Ovary (tissue), 9 donors: ENCODE data around the gene COL25A1. TPM values are rescaled to one million over a fixed set of nuclear protein-coding genes. Genes with fewer than 3 reads are reported as not detected.

Source experiments
- DNase-seq, 5 donors: peaks; one replicate each; pipeline ENCODE4 v3.0.0-alpha.2; 2019 to 2020
- H3K27ac ChIP-seq, 2 donors: fragments of 200-600 bp; one replicate each; pipeline versions ENCODE4 v1.5.1 to v1.8.0; 2019 to 2022
- H3K27me3 ChIP-seq: fragments of 200-600 bp; one replicate; pipeline ENCODE4 v1.8.0; 2022
- H3K36me3 ChIP-seq: fragments of 200-600 bp; sonication (generic); one replicate; pipeline ENCODE4 v1.5.1; 2019
- H3K4me1 ChIP-seq: one replicate; pipeline ENCODE4 v1.8.1; 2013; ENCODE audit warnings: mild to moderate bottlenecking, moderate library complexity; ENCODE audit not compliant: insufficient read depth
- H3K4me3 ChIP-seq: fragments of 200-600 bp; sonication (generic); one replicate; pipeline ENCODE4 v1.5.1; 2017
- H3K9me3 ChIP-seq, 2 donors: fragments of 200-600 bp in 1 of 2; sonication (generic) in 1 of 2; one replicate each; pipeline versions ENCODE4 v1.5.1 to v1.8.1; 2013 to 2019; ENCODE audit warnings: mild to moderate bottlenecking in 1 of 2, moderate library complexity in 1 of 2
- EP300 ChIP-seq: sonication (generic); formaldehyde crosslinking; IDR thresholded peaks from one replicate; pipeline ENCODE4 v1.6.1; 2017; ENCODE audit warnings: antibody characterized with exemption
- POLR2A ChIP-seq: fragments of 450-650 bp; IDR thresholded peaks from one replicate; pipeline ENCODE4 v1.6.1; 2017; ENCODE audit warnings: antibody characterized with exemption, mild to moderate bottlenecking, moderate library complexity
- WGBS, 3 donors: extraction: QIAGEN DNeasy Blood & Tissue Kit in 1 of 3; methylation state at CpG; one replicate each; pipeline versions ENCODE4 v1.1.5 to v1.1.7; 2013 to 2017; 5-methylcytosine and 5-hydroxymethylcytosine counted together
- intact Hi-C, 4 donors: fragments of 100-400 bp; cut with DNase I; formaldehyde crosslinking; loops; one replicate each; pipeline versions ENCODE4 v1.11.0 to v1.15.1; 2022 to 2023
- polyA plus RNA-seq, 2 donors: library from polyadenylated mRNA; stranded (reverse); fragments of 200-250 nt in 1 of 2; fragments of 350-450 nt in 1 of 2; fragmentation: Illumina TruSeq in 1 of 2; extraction: RNeasy Lipid Tissue Mini Kit (QIAGEN cat#74804) in 1 of 2; gene quantifications; one replicate each; pipeline ENCODE4 v1.2.3, GENCODE V29; 2013 to 2014
- total RNA-seq, 7 donors: library from RNA; depleted of rRNA in 2 of 7; stranded (reverse); fragments of >200 nt in 2 of 7; fragmentation: NEBNext Ultra II Directional in 3 of 7; extraction: Animal tissue kit (Norgen Biotek cat#: 25700) in 3 of 7; gene quantifications; one replicate each; pipeline versions ENCODE4 v1.1.0 to v1.2.4, GENCODE V29; 2016 to 2023
- TF ChIP-seq, protein P1 (sequence below), 3 donors: fragments of 450-650 bp in 2 of 3; fragments of 200-600 bp in 1 of 3; IDR thresholded peaks; one replicate each; pipeline versions ENCODE4 v1.5.1 to v1.8.0; 2016 to 2022; ENCODE audit warnings: antibody characterized with exemption in 3 of 3, mild to moderate bottlenecking in 1 of 3
- donor health status: DM: no; HTN: no; CAD: no; lungs with moderate emphysema.
- donor health status: DM: no; HTN: no; CAD: no.
- donor health status: Bipolar disorder and iron deficiency.
- donor health status: DM: yes; HTN: yes; CAD: no.
- donor health status: DM: no; HTN: no; CAD: no.
- donor health status: DM: yes; HTN: yes; CAD: no.

The COL25A1 gene
- total and polyA plus RNA-seq, 9 donors = 0.25 to 3.2 (median 0.77) TPM

DNA sequence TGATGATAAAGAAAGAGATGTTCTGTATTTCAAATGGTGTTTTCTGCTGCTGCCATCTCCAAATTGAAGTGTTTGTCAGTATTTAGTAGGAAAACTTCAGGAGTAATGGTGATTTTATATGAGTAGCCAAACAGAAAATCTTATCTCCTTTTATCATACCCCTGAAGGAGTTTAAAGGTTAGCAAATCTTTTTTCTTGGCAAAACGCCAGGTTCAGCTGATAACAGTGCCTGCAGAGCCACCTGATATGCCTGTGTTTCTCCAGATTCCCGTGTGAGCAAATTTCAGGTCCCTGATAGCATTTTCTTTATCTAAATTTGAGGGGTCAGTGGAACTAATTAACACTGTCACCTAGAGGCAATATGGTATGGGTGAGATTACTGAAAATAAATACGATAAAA lies 473.8 kb downstream of the COL25A1 start:
- no peaks in the 10 kb centered on the region for H3K9me3 ChIP-seq
- no peak for DNase-seq
- 19 to 28% (median 27%) methylated on average over 3 of the region's 3 CpGs for WGBS, 3 donors
- H3K36me3 ChIP-seq = no peaks in the 10 kb centered on the region
- no peaks in the 10 kb centered on the region for H3K4me1 ChIP-seq
- no peak overlapping the region for H3K4me3 ChIP-seq
- H3K27ac ChIP-seq = no peak overlapping the region
- no peak for TF ChIP-seq POLR2A
- TF ChIP-seq EP300 = no peak
- TF ChIP-seq, protein P1, sequence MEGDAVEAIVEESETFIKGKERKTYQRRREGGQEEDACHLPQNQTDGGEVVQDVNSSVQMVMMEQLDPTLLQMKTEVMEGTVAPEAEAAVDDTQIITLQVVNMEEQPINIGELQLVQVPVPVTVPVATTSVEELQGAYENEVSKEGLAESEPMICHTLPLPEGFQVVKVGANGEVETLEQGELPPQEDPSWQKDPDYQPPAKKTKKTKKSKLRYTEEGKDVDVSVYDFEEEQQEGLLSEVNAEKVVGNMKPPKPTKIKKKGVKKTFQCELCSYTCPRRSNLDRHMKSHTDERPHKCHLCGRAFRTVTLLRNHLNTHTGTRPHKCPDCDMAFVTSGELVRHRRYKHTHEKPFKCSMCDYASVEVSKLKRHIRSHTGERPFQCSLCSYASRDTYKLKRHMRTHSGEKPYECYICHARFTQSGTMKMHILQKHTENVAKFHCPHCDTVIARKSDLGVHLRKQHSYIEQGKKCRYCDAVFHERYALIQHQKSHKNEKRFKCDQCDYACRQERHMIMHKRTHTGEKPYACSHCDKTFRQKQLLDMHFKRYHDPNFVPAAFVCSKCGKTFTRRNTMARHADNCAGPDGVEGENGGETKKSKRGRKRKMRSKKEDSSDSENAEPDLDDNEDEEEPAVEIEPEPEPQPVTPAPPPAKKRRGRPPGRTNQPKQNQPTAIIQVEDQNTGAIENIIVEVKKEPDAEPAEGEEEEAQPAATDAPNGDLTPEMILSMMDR (IDR thresholded peaks at IDR 0.05) = no peak
- H3K27me3 ChIP-seq = no peaks in the 10 kb centered on the region
- intact Hi-C loops = no loop called here

DNA sequence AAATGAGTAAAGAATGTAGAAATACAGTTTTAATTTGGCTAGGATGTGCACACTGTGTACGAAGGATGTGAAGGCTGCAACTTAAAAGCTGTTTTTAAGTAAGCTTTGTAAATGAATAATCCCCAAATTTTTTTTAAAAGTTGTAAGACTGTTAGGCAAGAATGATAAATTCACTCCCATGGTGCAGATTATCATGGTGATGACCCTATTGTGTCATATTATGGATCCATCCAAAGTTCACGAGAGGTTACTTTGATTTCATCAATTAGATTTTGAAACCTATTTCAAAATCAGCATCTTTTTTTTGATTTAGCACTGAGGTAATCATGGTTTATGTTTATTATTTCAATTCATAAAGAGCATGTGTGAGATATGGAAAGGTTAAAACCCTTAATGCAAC lies 476.7 kb downstream of the COL25A1 start:
- TF ChIP-seq, protein P1 (IDR thresholded peaks at IDR 0.05) = no peak
- no peak for TF ChIP-seq POLR2A
- TF ChIP-seq EP300 = no peak
- no peaks in the 10 kb centered on the region for H3K27me3 ChIP-seq
- 82 to 85% (median 84%) methylated on average over 2 of the region's 2 CpGs for WGBS, 3 donors
- H3K9me3 ChIP-seq = no peaks in the 10 kb centered on the region
- no peak for DNase-seq
- H3K36me3 ChIP-seq = no peaks in the 10 kb centered on the region
- no peak overlapping the region for H3K27ac ChIP-seq
- no peaks in the 10 kb centered on the region for H3K4me1 ChIP-seq
- intact Hi-C loops = no loop called here
- no peak overlapping the region for H3K4me3 ChIP-seq

DNA sequence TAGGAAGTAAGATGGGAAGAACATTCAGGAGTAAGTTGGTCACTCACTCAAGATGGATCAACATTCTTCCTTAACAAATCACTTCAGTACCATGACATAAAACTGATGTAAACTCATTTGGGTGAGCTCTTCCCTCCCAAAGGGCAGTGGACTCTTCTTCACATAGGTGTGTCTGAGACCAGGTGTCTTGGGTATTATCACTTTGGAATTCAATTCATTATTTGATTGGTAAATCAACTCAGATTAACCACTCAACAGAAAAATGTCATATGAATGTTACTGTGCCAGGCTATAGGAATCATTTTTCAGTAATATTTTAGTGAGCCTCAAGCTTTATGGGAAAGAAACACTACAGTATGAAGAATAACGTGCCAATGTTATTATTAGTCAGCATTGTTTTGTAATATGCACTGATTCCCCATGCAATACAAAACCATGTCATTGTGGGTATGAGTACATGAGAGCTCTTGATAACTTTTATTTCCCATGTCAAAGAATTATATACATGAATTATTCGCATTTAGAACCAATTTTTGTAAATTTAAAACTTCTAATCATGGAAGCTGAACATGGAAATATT lies 481.0 kb downstream of the COL25A1 start:
- Histone ChIP-seq H3K36me3 (no peaks in the 10 kb centered on the region), H3K27ac (no peak overlapping the region), H3K4me3 (no peak overlapping the region), H3K27me3 (no peaks in the 10 kb centered on the region), H3K9me3 (no peaks in the 10 kb centered on the region), H3K4me1 (no peaks in the 10 kb centered on the region)
- no peak for DNase-seq
- TF ChIP-seq, protein P1 (IDR thresholded peaks at IDR 0.05) = no peak
- no peak for TF ChIP-seq POLR2A
- no peak for TF ChIP-seq EP300
- 46 to 54% (median 53%) methylated on average over 2 of the region's 2 CpGs for WGBS, 3 donors
- intact Hi-C loops = no loop called here

DNA sequence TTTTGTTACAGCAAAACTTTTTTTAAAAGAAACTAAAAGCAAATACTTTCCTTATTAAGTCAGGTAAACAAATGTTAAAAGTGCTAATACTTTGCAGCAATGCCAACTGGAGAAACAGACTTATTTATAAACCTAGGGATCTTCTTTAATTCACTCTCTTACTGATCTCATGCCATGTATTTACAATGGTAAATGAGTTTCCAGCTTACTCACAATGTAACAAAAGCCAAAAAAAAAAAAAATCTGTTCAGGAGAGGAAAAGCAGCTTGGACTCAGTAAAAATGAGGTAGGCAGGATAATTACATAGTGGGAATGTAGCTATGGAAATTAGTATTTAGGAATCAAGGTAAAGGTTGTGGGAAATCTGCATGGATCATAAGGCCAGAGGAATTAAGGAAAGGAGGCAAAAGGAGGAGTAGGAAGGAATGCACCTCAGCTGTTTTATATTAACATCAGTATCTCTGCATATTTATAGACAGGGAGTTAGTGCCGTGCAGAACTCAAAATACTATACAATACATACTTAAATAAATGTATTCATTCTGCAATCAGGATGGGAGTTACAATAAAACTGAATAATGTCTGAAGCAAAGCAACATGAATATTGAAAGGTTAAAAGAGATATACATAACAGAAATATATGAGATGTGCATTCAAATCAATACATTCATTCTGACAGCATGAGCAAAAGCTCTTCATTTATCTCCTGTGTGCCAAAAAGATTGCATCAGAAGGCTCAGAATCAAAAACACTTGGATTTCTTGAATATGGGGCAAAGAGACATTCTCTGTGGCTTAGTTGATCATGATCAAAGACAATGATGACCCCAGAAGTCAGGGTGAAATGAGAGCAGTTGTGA lies 481.7 kb downstream of the COL25A1 start:
- Histone ChIP-seq H3K27ac (no peak overlapping the region), H3K27me3 (no peaks in the 10 kb centered on the region), H3K9me3 (no peaks in the 10 kb centered on the region), H3K36me3 (no peaks in the 10 kb centered on the region), H3K4me3 (no peak overlapping the region), H3K4me1 (no peaks in the 10 kb centered on the region)
- TF ChIP-seq EP300 (no peak), POLR2A (no peak)
- TF ChIP-seq, protein P1 (IDR thresholded peaks at IDR 0.05) = no peak
- WGBS, 3 donors = 35 to 46% (median 41%) methylated on average over 1 of the region's 1 CpG
- no peak for DNase-seq
- intact Hi-C loops = no loop called here
